Mesendoderm (in vitro differentiated cells): Measurements from ENCODE around the gene MITF.

Experiments used
- DNase-seq: peaks from one replicate; pipeline ENCODE4 v3.0.0; 2013
- H2AK5ac ChIP-seq: 2 replicates; pipeline ENCODE4 v1.6.1; 2013; ENCODE audit warnings: low read length, inconsistent platforms
- H2BK120ac ChIP-seq: 2 replicates; pipeline ENCODE4 v1.6.1; 2013; ENCODE audit warnings: low read depth, mild to moderate bottlenecking, low read length, moderate library complexity, mixed read lengths
- H2BK15ac ChIP-seq: replicated peaks from 2 replicates; pipeline ENCODE4 v1.6.1; 2013; ENCODE audit warnings: low read depth, mild to moderate bottlenecking, moderate library complexity
- H2BK5ac ChIP-seq: 2 replicates; pipeline ENCODE4 v1.6.1; 2013; ENCODE audit warnings: low read length, inconsistent platforms
- H3K18ac ChIP-seq: 2 replicates; pipeline ENCODE4 v1.6.1; 2013; ENCODE audit warnings: mild to moderate bottlenecking, low read length, mixed read lengths
- H3K23ac ChIP-seq: one replicate; pipeline ENCODE4 v1.6.1; 2013; ENCODE audit warnings: low read length
- H3K27ac ChIP-seq: 2 replicates; pipeline ENCODE4 v1.5.1; 2013; ENCODE audit warnings: low read depth, mild to moderate bottlenecking, inconsistent platforms, low read length, moderate library complexity
- H3K27me3 ChIP-seq: 2 replicates; pipeline ENCODE4 v1.6.1; 2013; ENCODE audit warnings: low read length, control low read depth, mild to moderate bottlenecking, inconsistent platforms; ENCODE audit not compliant: insufficient read depth, poor library complexity
- H3K36me3 ChIP-seq: 2 replicates; pipeline ENCODE4 v1.6.1; 2013; ENCODE audit warnings: low read length, inconsistent platforms; ENCODE audit not compliant: control insufficient read depth, insufficient read depth
- H3K4ac ChIP-seq: one replicate; pipeline ENCODE4 v1.6.1; 2013; ENCODE audit warnings: low read depth, mild to moderate bottlenecking, low read length, moderate library complexity
- H3K4me1 ChIP-seq: 2 replicates; pipeline ENCODE4 v1.6.1; 2013; ENCODE audit warnings: low read depth, low read length, inconsistent platforms; ENCODE audit not compliant: control insufficient read depth
- H3K4me2 ChIP-seq: 2 replicates; pipeline ENCODE4 v1.6.1; 2013; ENCODE audit warnings: low read length
- H3K4me3 ChIP-seq: 2 replicates; pipeline ENCODE4 v1.5.1; 2013; ENCODE audit warnings: mild to moderate bottlenecking, low read length
- H3K56ac ChIP-seq: one replicate; pipeline ENCODE4 v1.6.1; 2013; ENCODE audit warnings: low read length
- H3K79me1 ChIP-seq: 2 replicates; pipeline ENCODE4 v1.6.1; 2013; ENCODE audit warnings: low read length, inconsistent platforms
- H3K79me2 ChIP-seq: 2 replicates; pipeline ENCODE4 v1.6.1; 2013; ENCODE audit warnings: mild to moderate bottlenecking, low read length; ENCODE audit not compliant: control insufficient read depth, insufficient read depth
- H3K9ac ChIP-seq: 2 replicates; pipeline ENCODE4 v1.6.1; 2013; ENCODE audit warnings: low read length, inconsistent platforms
- H4K5ac ChIP-seq: one replicate; pipeline ENCODE4 v1.6.1; 2013; ENCODE audit warnings: low read length
- H4K8ac ChIP-seq: one replicate; pipeline ENCODE4 v1.6.1; 2013; ENCODE audit warnings: low read depth, mild to moderate bottlenecking, control low read depth, low read length, moderate library complexity
- WGBS: extraction: QIAGEN DNeasy Blood & Tissue Kit; methylation state at CpG from one replicate; pipeline ENCODE4 v1.1.7; 2013; ENCODE audit warnings: low lambda C conversion rate, missing lambda C conversion rate; ENCODE audit not compliant: insufficient coverage; ENCODE audit errors: extremely low coverage; 5-methylcytosine and 5-hydroxymethylcytosine counted together

The MITF gene

DNA sequence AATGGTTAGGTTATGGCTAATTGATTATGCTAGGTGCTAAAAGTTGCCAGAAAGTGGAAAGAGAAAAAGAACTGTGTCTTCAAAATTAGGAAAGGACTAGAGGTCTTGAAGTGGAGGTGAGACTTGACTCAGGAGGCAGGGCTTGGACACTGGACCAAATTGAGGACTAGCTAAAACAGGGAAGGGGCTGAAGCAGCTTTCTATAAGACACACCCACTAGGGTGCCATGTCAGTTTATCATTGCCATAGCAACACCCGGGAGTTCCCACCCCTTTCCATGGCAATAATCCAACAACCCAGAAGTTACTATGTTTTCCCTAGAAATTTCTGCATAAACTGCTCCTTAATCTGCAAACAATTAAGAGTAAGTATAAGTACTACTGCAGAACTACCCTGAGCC is 42.9 kb upstream of the MITF start:
- Histone ChIP-seq H3K79me2 (no peaks in the 10 kb centered on the region), H3K4me2 (no peak overlapping the region), H3K4ac (no peak overlapping the region), H4K5ac (no peak overlapping the region), H3K79me1 (no peaks in the 10 kb centered on the region), H3K27me3 (no peaks in the 10 kb centered on the region), H3K4me1 (no peaks in the 10 kb centered on the region), H3K27ac (no peak overlapping the region), H3K23ac (no peak overlapping the region), H3K36me3 (no peaks in the 10 kb centered on the region), H2BK120ac (no peak overlapping the region), H2AK5ac (no peak overlapping the region), H2BK15ac (no peak overlapping the region), H3K9ac (no peak overlapping the region), H3K18ac (no peak overlapping the region), H3K4me3 (no peak overlapping the region), H2BK5ac (no peak overlapping the region), H4K8ac (no peak overlapping the region), H3K56ac (no peak overlapping the region)
- no CpG with 5 or more reads among the region's 1 CpG for WGBS
- no peak for DNase-seq

DNA sequence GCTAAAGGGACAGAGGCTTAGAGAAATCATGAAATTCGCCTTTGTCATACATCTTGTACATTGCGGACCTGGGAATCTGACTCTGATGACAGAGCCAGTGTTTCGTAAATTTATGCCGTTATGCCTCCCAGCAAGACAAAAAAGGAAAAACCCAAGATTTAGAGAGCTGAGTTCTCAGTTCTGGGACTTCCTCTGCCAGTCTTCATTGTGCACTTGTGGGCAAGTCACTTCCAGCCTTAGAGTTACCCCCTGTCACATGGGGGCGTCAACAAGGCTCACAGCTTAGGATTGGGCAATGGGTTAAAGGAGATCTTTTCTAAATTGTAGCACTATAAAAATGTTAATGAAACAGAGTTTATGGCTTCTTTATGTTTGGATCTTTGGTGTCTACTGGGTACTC is 41.9 kb upstream of the MITF start:
- Histone ChIP-seq H3K56ac (no peak overlapping the region), H3K4me3 (no peak overlapping the region), H3K4ac (no peak overlapping the region), H3K4me2 (no peak overlapping the region), H3K79me2 (no peaks in the 10 kb centered on the region), H4K8ac (no peak overlapping the region), H2BK5ac (no peak overlapping the region), H3K4me1 (no peaks in the 10 kb centered on the region), H3K36me3 (no peaks in the 10 kb centered on the region), H2BK15ac (no peak overlapping the region), H3K23ac (no peak overlapping the region), H3K18ac (no peak overlapping the region), H3K9ac (no peak overlapping the region), H3K79me1 (no peaks in the 10 kb centered on the region), H2BK120ac (no peak overlapping the region), H4K5ac (no peak overlapping the region), H3K27ac (no peak overlapping the region), H2AK5ac (no peak overlapping the region), H3K27me3 (no peaks in the 10 kb centered on the region)
- no peak for DNase-seq
- WGBS, result no CpG with 5 or more reads among the region's 5 CpGs

DNA sequence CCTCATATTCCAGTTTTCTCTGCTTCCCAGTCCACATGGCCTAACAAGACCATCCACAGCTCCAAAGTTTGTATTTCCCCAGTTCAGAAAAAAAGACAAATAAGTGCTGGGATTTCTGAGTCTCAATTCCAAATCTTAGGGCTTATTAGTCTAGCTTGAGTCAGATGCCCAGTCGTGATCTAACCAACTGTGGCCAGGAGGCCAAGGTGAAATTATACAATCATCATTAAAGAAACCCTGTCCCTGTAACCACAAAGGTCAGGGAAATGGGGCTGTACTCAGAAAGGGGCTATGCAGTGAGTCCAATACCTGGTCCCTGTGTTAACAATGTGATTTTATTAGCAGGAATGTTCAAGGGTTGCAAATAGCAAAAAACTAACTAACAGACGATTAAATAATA is 40.5 kb upstream of the MITF start:
- H2BK15ac ChIP-seq, result no peak overlapping the region
- H3K27me3 ChIP-seq, result no peaks in the 10 kb centered on the region
- H3K4me3 ChIP-seq, result no peak overlapping the region
- H3K79me1 ChIP-seq, result no peaks in the 10 kb centered on the region
- DNase-seq, result no peak
- H3K4ac ChIP-seq, result no peak overlapping the region
- no peak overlapping the region for H3K23ac ChIP-seq
- no peak overlapping the region for H2BK120ac ChIP-seq
- H3K18ac ChIP-seq, result no peak overlapping the region
- no peak overlapping the region for H2BK5ac ChIP-seq
- H2AK5ac ChIP-seq, result no peak overlapping the region
- no peak overlapping the region for H4K5ac ChIP-seq
- no CpG with 5 or more reads among the region's 2 CpGs for WGBS
- H3K36me3 ChIP-seq, result no peaks in the 10 kb centered on the region
- no peaks in the 10 kb centered on the region for H3K79me2 ChIP-seq
- no peaks in the 10 kb centered on the region for H3K4me1 ChIP-seq
- H4K8ac ChIP-seq, result no peak overlapping the region
- H3K56ac ChIP-seq, result no peak overlapping the region
- H3K27ac ChIP-seq, result no peak overlapping the region
- no peak overlapping the region for H3K4me2 ChIP-seq
- H3K9ac ChIP-seq, result no peak overlapping the region

DNA sequence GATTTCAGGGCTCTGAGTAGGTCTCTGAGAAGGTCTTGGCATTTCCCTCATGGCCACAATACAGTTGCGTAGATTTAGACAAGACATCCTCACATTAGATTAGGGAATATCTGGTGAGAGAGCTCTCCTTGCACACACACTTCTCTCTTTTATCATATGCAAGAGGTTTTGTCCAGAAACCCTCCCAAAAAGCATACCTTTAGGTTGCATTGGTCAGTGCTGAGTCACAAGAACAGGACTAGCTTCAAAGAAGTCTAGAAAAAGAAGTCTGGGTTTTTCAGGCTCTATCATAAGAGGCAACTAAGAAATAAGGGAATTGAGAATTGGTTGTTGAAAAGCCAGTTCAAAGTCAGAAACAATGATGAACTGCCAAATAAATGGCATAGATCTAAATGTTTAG is 40.1 kb upstream of the MITF start:
- H3K23ac ChIP-seq, result no peak overlapping the region
- no peak overlapping the region for H3K9ac ChIP-seq
- H3K27ac ChIP-seq, result no peak overlapping the region
- H3K18ac ChIP-seq, result no peak overlapping the region
- no peak for DNase-seq
- H3K4ac ChIP-seq, result no peak overlapping the region
- no peaks in the 10 kb centered on the region for H3K27me3 ChIP-seq
- no peak overlapping the region for H3K56ac ChIP-seq
- no peaks in the 10 kb centered on the region for H3K79me1 ChIP-seq
- H3K4me3 ChIP-seq, result no peak overlapping the region
- H2BK120ac ChIP-seq, result no peak overlapping the region
- H2BK5ac ChIP-seq, result no peak overlapping the region
- H3K36me3 ChIP-seq, result no peaks in the 10 kb centered on the region
- H4K5ac ChIP-seq, result no peak overlapping the region
- H3K4me1 ChIP-seq, result no peaks in the 10 kb centered on the region
- H2BK15ac ChIP-seq, result no peak overlapping the region
- H4K8ac ChIP-seq, result no peak overlapping the region
- H3K4me2 ChIP-seq, result no peak overlapping the region
- no peak overlapping the region for H2AK5ac ChIP-seq
- WGBS, result no CpG with 5 or more reads among the region's 1 CpG
- H3K79me2 ChIP-seq, result no peaks in the 10 kb centered on the region

DNA sequence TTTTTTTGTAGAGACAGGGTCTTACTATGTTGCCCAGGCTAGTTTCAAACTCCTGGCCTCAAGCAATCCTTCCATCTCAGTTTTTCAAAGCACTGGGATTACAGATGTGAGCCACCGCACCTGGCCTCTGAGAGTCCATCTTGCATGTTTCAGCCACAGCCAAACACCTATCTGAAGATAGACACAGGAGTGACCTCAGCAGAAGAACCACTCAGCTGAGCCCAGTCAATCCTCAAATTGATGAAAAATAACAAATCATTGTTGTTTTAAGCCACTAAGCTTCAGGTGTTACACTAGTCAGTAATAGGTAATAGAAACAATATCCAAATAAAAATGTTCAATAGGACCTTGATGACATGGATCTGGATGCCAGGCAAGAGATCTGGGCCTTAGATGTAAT is 38.3 kb upstream of the MITF start:
- H3K4me2 ChIP-seq, result no peak overlapping the region
- no peaks in the 10 kb centered on the region for H3K36me3 ChIP-seq
- no peaks in the 10 kb centered on the region for H3K79me1 ChIP-seq
- no peak overlapping the region for H3K27ac ChIP-seq
- no peak overlapping the region for H2BK5ac ChIP-seq
- no peak overlapping the region for H2BK15ac ChIP-seq
- no CpG with 5 or more reads among the region's 1 CpG for WGBS
- H3K4me3 ChIP-seq, result no peak overlapping the region
- H2AK5ac ChIP-seq, result no peak overlapping the region
- no peaks in the 10 kb centered on the region for H3K79me2 ChIP-seq
- H4K8ac ChIP-seq, result no peak overlapping the region
- no peak overlapping the region for H3K4ac ChIP-seq
- H3K23ac ChIP-seq, result no peak overlapping the region
- no peak overlapping the region for H4K5ac ChIP-seq
- DNase-seq, result no peak
- H3K4me1 ChIP-seq, result no peaks in the 10 kb centered on the region
- H3K18ac ChIP-seq, result no peak overlapping the region
- no peak overlapping the region for H3K9ac ChIP-seq
- no peak overlapping the region for H3K56ac ChIP-seq
- no peaks in the 10 kb centered on the region for H3K27me3 ChIP-seq
- no peak overlapping the region for H2BK120ac ChIP-seq

DNA sequence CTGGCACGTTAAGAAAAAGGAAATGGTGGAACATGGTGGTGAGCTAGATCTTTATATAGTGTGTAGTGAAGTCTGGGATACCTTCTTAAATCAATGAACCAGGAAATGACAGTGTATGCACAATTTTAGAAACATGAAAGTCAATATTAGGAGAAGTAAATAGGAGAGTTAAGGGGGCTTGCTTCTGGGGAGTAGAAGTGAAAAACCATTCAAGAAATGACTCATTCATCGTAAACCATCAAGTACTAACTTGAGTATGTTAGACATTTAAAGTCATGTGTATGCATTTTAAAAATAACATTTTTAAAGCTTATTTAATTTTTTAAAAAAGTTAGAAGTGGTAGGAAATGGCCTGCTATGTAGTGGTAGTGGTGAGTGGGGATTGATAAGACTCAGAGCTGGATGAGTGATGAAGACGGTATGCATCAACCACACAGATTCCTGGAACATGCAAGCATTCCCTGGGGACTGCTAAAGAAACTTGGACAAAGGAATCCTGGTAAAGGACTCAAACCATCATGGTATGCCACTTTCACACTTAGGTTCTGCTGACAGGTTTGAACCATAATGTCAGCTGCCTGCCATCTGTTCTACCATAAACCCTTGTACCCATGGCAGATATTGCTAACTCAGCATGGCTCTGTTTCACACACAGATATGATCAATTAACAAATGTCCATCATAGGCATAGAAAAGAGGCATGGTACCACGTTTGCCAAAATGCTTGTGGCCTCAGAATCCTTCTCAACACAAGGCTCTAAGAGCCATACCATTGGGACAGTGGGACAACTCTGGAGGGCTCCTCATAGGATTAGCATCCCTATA is 28.9 kb upstream of the MITF start:
- Histone ChIP-seq H2BK15ac (no peak overlapping the region), H3K27ac (no peak overlapping the region), H2BK120ac (no peak overlapping the region), H3K4me2 (no peak overlapping the region), H2AK5ac (no peak overlapping the region), H3K4me1 (no peaks in the 10 kb centered on the region), H3K4ac (no peak overlapping the region), H3K27me3 (no peaks in the 10 kb centered on the region), H3K79me2 (no peaks in the 10 kb centered on the region), H2BK5ac (no peak overlapping the region), H3K36me3 (no peaks in the 10 kb centered on the region), H3K56ac (no peak overlapping the region), H3K18ac (no peak overlapping the region), H3K23ac (no peak overlapping the region), H3K9ac (no peak overlapping the region), H3K4me3 (no peak overlapping the region), H4K5ac (no peak overlapping the region), H4K8ac (no peak overlapping the region), H3K79me1 (no peaks in the 10 kb centered on the region)
- WGBS, result no CpG with 5 or more reads among the region's 4 CpGs
- DNase-seq, result no peak
